Amniotic epithelial cell (primary cell): ENCODE data around the gene DTHD1.

ENCODE experiments used
- DNase-seq: peaks from one replicate; pipeline ENCODE4 v3.0.0-alpha.2; 2010; ENCODE audit warnings: low read depth

DTHD1 gene

GRCh38 chr4:36281384-36282106, at the start of gene DTHD1:
Gene DTHD1, plus strand, starts transcription at chr4:36281616. Its CDS starts 143 bp downstream, at chr4:36281759.
- no peak for DNase-seq

- DNase-seq: no peak
These were observed 47.7 kb upstream of the DTHD1 start for GRCh38 chr4:36233567-36234266.

DNA sequence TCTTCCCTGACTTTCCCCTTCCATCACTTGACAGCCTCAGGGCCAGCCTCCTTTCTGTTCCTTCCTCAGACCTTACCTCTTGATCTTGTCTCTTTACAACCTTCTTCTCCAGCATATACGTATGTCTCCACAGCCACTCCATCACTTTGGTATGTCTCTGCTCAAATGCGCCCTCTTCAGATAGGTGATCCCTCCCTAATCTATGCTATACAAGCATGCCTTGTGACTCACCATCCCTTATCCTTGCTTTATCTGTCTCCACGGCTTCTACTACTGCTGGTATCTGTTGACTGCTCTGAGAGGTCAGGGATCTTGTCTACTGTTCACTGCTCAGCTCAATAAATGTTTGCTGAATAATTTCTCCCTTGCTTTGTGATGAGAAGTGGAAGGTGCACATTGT, 46.1 kb upstream of the DTHD1 start:
- DNase-seq: peak; percentile 86

- DNase-seq: no peak
These were observed 45.3 kb upstream of the DTHD1 start for GRCh38 chr4:36236159-36236558.

- no peak for DNase-seq
These were observed 43.8 kb upstream of the DTHD1 start for GRCh38 chr4:36237366-36238313.

GRCh38 chr4:36241771-36242170, 39.6 kb upstream of the DTHD1 start:
- DNase-seq: peak; percentile 32

- DNase-seq: peak; percentile 32
These were observed 38.6 kb upstream of the DTHD1 start for GRCh38 chr4:36242629-36243354.

- DNase-seq: peak; percentile 62
These were observed 37.8 kb upstream of the DTHD1 start for GRCh38 chr4:36243355-36244256.

- peak; percentile 69 for DNase-seq
These were observed 36.9 kb upstream of the DTHD1 start, which contains the start of gene ARAP2 for GRCh38 chr4:36244257-36245082. Gene ARAP2, minus strand, starts transcription at chr4:36244514. Its CDS starts 15,028 bp downstream, at chr4:36229486.

- no peak for DNase-seq
These were observed 31.8 kb upstream of the DTHD1 start for GRCh38 chr4:36249610-36250009.

DNA sequence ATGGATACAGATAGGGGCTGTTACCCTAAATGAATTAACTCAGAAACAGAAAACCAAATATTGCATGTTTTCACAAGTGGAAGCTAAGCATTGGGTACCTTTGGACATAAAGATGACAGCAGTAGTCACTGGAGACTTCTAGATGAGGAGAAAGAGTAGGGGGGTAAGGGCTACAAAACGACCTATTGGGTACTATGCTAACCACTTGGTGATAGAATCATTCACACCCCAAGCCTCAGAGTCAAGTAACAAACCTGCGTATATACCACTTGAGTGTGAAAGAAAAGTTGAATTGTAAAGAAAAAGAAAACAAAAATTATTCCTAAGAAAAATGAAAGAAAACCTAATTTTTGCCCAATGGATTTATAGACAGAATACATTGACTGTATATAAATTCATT, 29.4 kb upstream of the DTHD1 start:
- DNase-seq: no peak

DNA sequence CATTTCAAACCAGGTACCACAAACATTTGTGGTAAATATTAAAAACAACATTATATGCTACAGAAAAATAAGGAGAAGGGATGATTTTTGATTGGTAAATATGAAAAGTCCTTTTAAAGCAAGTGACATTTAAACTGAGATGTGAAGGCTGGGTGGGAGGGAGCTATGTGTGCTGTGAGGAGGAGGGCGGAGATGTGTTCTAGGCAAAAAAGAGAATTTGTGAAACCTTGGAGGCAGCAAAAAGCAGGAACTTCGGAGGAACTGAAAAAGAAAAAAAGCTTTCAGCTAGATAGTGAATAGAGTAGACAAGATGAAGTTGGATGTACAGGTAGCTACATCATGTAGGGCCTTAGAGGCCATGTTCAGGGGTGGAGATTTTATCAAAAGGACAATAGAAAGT, 27.0 kb upstream of the DTHD1 start:
- DNase-seq: no peak

- DNase-seq: no peak
These were observed 25.8 kb upstream of the DTHD1 start for GRCh38 chr4:36255577-36255976.

GRCh38 chr4:36256398-36256891, 25.0 kb upstream of the DTHD1 start:
- no peak for DNase-seq

- DNase-seq: no peak
These were observed 20.7 kb upstream of the DTHD1 start for GRCh38 chr4:36260731-36261130.

GRCh38 chr4:36264207-36264826, 17.1 kb upstream of the DTHD1 start:
- no peak for DNase-seq

GRCh38 chr4:36267486-36268268, 13.7 kb upstream of the DTHD1 start:
- DNase-seq: no peak

DNA sequence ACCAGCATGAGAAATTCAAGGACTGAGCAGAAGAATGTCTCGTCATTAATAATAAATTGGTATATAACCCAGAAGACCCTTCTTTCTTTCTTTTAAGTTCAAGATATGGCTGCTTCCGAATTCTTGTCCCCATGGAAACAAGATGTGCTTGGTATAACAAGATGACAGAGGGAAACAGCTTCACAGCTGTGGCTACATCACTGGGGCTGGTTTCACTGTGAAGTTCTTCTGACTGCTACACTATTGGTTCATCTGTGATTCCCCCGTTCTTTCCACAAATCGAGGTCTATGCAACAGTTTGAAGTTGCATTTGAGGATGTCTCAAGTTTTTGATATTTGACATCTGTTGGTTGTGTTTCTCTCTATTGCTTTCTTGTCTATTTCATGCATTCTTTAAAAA, 12.3 kb upstream of the DTHD1 start:
- DNase-seq: no peak
